ENCODE results near the gene ELOVL4.

DNA sequence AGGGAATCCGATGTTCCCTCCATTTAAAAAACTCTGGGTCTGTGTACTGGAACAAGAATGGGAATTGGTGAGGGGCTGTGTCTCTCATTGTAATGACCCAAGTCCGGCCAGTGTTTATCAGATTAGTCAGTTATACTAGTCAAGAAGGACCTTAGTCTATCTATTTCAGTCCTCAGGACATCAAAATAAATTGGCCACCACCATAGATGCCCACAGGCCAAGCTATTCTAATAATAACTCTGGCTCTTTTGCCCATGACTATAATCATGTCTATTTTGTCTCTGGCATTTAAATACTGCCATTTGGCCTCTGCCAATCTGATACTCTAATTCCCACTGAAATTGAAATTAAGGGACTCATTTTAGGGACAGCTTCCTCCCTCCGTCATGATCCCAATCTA is 37.8 kb downstream of the ELOVL4 start:
- TF ChIP-seq, protein P1, sequence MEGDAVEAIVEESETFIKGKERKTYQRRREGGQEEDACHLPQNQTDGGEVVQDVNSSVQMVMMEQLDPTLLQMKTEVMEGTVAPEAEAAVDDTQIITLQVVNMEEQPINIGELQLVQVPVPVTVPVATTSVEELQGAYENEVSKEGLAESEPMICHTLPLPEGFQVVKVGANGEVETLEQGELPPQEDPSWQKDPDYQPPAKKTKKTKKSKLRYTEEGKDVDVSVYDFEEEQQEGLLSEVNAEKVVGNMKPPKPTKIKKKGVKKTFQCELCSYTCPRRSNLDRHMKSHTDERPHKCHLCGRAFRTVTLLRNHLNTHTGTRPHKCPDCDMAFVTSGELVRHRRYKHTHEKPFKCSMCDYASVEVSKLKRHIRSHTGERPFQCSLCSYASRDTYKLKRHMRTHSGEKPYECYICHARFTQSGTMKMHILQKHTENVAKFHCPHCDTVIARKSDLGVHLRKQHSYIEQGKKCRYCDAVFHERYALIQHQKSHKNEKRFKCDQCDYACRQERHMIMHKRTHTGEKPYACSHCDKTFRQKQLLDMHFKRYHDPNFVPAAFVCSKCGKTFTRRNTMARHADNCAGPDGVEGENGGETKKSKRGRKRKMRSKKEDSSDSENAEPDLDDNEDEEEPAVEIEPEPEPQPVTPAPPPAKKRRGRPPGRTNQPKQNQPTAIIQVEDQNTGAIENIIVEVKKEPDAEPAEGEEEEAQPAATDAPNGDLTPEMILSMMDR (IDR thresholded peaks at IDR 0.05; ENCODE audit: insufficient read depth, low read depth, low read length) = no peak
- TF ChIP-seq EZH2 (IDR thresholded peaks at IDR 0.05; ENCODE audit: insufficient read depth, low read length) = no peak
